HUES6 (cell line): ENCODE data around the gene AFF3.

Experiments used
- H3K27ac ChIP-seq: 2 replicates; pipeline ENCODE4 v1.7.0; 2013; ENCODE audit warnings: low read depth, mild to moderate bottlenecking, low read length, inconsistent platforms
- H3K27me3 ChIP-seq: 2 replicates; pipeline ENCODE4 v1.6.1; 2013; ENCODE audit warnings: low read length; ENCODE audit not compliant: control insufficient read depth, insufficient read depth
- H3K36me3 ChIP-seq: 2 replicates; pipeline ENCODE4 v1.6.1; 2013; ENCODE audit warnings: low read length; ENCODE audit not compliant: control insufficient read depth, insufficient read depth
- H3K4me1 ChIP-seq: 2 replicates; pipeline ENCODE4 v1.6.1; 2013; ENCODE audit warnings: low read length; ENCODE audit not compliant: control insufficient read depth, insufficient read depth
- H3K4me3 ChIP-seq: 2 replicates; pipeline ENCODE4 v1.5.1; 2013; ENCODE audit warnings: low read depth, low read length
- H3K9ac ChIP-seq: one replicate; pipeline ENCODE4 v1.6.1; 2013; ENCODE audit warnings: mild to moderate bottlenecking, low read length
- H3K9me3 ChIP-seq: 2 replicates; pipeline ENCODE4 v1.6.1; 2013; ENCODE audit warnings: low read depth, low read length; ENCODE audit not compliant: control insufficient read depth, insufficient read depth

AFF3 gene

DNA sequence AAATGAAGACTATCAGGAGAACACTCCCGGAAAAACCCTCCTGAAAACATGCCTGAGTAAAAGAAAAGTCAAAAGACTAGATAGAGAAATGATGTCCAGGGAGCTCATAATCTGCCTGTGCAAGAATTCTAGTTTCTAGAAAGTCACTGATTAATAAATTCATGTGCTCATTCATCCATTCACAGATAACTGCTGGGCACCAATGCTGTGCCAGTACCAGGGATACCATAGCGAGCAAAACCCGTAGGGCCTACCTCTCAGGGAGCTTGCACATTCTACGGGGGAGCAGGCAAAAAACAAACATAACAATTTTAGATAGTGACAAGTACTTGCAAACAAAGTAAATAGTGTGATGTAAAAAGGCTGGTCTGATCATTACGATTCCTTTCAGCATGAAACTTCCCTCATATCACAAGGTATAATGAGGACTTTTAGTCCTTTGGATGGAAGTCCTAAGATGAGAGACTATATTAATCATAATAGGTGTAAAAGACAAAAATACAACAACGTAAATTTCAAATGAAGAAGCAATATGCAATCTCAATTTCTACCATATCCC, 289.9 kb downstream of the AFF3 start:
- Histone ChIP-seq H3K4me3 (no peak overlapping the region), H3K9me3 (no peaks in the 10 kb centered on the region), H3K9ac (no peak overlapping the region), H3K4me1 (no peaks in the 10 kb centered on the region), H3K36me3 (no peaks in the 10 kb centered on the region), H3K27me3 (no peaks in the 10 kb centered on the region), H3K27ac (no peak overlapping the region)

- no peaks in the 10 kb centered on the region for H3K4me1 ChIP-seq
- no peaks in the 10 kb centered on the region for H3K9me3 ChIP-seq
- H3K27ac ChIP-seq: no peak overlapping the region
- no peak overlapping the region for H3K4me3 ChIP-seq
- no peaks in the 10 kb centered on the region for H3K27me3 ChIP-seq
- H3K36me3 ChIP-seq: no peaks in the 10 kb centered on the region
- no peak overlapping the region for H3K9ac ChIP-seq
Observed at GRCh38 chr2:99851811-99852210, 290.6 kb downstream of the AFF3 start.

GRCh38 chr2:99851089-99851488, 291.3 kb downstream of the AFF3 start:
- no peak overlapping the region for H3K27ac ChIP-seq
- H3K4me1 ChIP-seq: no peaks in the 10 kb centered on the region
- H3K4me3 ChIP-seq: no peak overlapping the region
- no peaks in the 10 kb centered on the region for H3K36me3 ChIP-seq
- H3K9ac ChIP-seq: no peak overlapping the region
- H3K9me3 ChIP-seq: no peaks in the 10 kb centered on the region
- no peaks in the 10 kb centered on the region for H3K27me3 ChIP-seq

- Histone ChIP-seq H3K27me3 (no peaks in the 10 kb centered on the region), H3K4me1 (no peaks in the 10 kb centered on the region), H3K9me3 (no peaks in the 10 kb centered on the region), H3K4me3 (no peak overlapping the region), H3K27ac (no peak overlapping the region), H3K9ac (no peak overlapping the region), H3K36me3 (no peaks in the 10 kb centered on the region)
Observed at GRCh38 chr2:99850084-99850710, 292.2 kb downstream of the AFF3 start.

DNA sequence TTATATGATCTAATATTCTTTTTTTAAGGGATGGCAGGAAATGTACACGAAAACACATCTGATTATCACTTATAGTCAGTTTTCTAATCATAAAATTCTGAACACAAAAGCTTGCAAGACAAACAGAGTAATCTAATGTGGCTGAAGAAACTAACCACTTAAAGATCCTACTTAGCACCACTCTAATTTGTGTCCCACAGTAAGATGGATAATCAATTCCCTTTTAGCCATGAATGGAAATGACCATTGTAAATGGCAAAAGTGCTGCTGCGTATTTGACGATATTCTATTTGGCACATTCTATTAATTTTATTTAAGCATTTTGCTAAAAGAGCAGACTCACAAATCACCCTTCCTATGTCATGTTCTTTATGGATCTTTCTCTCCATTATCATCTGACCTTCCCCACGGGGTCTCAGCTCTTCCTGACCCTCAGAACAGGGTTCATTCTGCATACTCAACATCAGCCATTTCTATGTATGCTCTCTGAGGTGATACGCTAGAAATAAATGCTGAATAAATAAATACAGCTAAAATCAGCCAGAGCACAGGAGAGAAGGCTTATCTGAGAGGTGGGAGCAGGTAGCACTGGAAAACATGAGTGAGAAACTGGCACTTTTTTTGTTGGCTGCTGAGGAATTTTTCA, 295.8 kb downstream of the AFF3 start:
- Histone ChIP-seq H3K27ac (no peak overlapping the region), H3K4me1 (no peaks in the 10 kb centered on the region), H3K9ac (no peak overlapping the region), H3K4me3 (no peak overlapping the region), H3K27me3 (no peaks in the 10 kb centered on the region), H3K9me3 (no peaks in the 10 kb centered on the region), H3K36me3 (no peaks in the 10 kb centered on the region)

GRCh38 chr2:99845296-99845695, 297.1 kb downstream of the AFF3 start:
- no peak overlapping the region for H3K4me3 ChIP-seq
- no peaks in the 10 kb centered on the region for H3K36me3 ChIP-seq
- H3K27me3 ChIP-seq: no peaks in the 10 kb centered on the region
- H3K4me1 ChIP-seq: no peaks in the 10 kb centered on the region
- no peak overlapping the region for H3K27ac ChIP-seq
- H3K9me3 ChIP-seq: no peaks in the 10 kb centered on the region
- no peak overlapping the region for H3K9ac ChIP-seq

GRCh38 chr2:99842451-99842850, 299.9 kb downstream of the AFF3 start:
- Histone ChIP-seq H3K27ac (no peak overlapping the region), H3K9me3 (no peaks in the 10 kb centered on the region), H3K9ac (no peak overlapping the region), H3K27me3 (no peaks in the 10 kb centered on the region), H3K4me1 (no peaks in the 10 kb centered on the region), H3K36me3 (no peaks in the 10 kb centered on the region), H3K4me3 (no peak overlapping the region)

DNA sequence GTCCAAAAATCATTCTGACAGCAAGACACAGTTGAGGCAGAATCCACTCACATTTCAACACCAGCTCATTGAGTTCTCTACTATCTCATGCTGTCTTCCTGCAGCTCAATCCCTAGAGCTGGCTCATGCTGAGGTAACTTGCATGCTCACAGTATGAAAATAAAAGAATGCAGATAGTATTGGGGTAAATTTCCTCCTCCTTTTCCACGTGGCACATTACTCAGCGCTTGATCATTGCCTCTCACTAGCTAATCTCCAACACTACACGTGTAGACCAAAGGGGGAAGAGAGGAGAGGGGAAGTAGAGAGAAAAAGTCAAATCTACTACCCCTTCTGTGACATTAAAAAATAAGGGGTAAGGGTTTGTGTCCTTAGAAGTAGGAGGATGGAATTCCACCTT, 300.6 kb downstream of the AFF3 start:
- Histone ChIP-seq H3K36me3 (no peaks in the 10 kb centered on the region), H3K9ac (no peak overlapping the region), H3K4me3 (no peak overlapping the region), H3K9me3 (no peaks in the 10 kb centered on the region), H3K27ac (no peak overlapping the region), H3K4me1 (no peaks in the 10 kb centered on the region), H3K27me3 (no peaks in the 10 kb centered on the region)

DNA sequence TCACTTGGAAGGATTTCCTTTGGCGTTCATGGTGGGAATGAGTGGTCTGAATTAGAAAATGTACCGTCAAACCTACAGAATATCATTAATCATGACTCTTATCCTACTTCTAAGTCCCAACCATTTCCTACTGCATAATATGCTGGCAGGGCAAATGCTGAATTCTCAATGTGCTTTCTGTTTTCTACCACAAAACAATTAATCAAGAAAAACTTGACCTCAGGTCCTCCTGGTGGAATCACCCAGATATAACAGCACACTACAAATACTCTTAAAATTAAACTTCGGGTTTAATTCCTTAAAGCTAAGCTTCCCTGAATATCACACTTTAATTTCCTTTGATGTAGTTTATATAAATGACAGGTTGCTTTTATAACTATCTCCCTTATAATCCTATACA, 301.6 kb downstream of the AFF3 start:
- Histone ChIP-seq H3K9me3 (no peaks in the 10 kb centered on the region), H3K36me3 (no peaks in the 10 kb centered on the region), H3K27ac (no peak overlapping the region), H3K27me3 (no peaks in the 10 kb centered on the region), H3K9ac (no peak overlapping the region), H3K4me1 (no peaks in the 10 kb centered on the region), H3K4me3 (no peak overlapping the region)

- Histone ChIP-seq H3K4me1 (no peaks in the 10 kb centered on the region), H3K4me3 (no peak overlapping the region), H3K9me3 (no peaks in the 10 kb centered on the region), H3K27ac (no peak overlapping the region), H3K9ac (no peak overlapping the region), H3K36me3 (no peaks in the 10 kb centered on the region), H3K27me3 (no peaks in the 10 kb centered on the region)
Observed at GRCh38 chr2:99836690-99837605, 305.4 kb downstream of the AFF3 start.

DNA sequence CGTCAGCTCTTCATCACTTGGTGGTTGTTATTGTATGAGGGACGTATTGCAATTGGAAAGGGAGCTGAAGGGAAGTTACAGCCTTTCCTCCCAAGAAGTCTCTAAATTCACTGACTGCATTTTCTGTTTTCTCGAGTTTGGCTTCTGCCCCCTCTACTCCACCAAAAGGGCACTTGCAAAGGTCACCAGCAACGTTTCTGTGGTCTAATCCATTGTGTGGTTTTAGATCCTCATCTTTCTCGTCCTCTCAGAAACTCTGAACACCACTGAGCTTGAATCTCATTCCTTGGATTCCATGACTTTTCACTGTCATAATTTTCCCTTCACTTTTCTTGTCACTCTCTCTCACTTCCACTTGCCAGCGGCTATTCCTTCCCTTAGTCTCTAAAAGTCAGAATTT, 308.0 kb downstream of the AFF3 start:
- Histone ChIP-seq H3K9me3 (no peaks in the 10 kb centered on the region), H3K27me3 (no peaks in the 10 kb centered on the region), H3K4me3 (no peak overlapping the region), H3K27ac (no peak overlapping the region), H3K9ac (no peak overlapping the region), H3K4me1 (no peaks in the 10 kb centered on the region), H3K36me3 (no peaks in the 10 kb centered on the region)
